ENCODE data around the gene RBM20. TPM values are rescaled to one million over a fixed set of nuclear protein-coding genes. Genes with fewer than 3 reads are reported as not detected.

Gene RBM20
- total and polyA plus RNA-seq, 2 of the 4 experiments (the other 2 are of a cell fraction) = under 0.01 to 0.15 TPM

- H2AK5ac ChIP-seq (ENCODE audit: low read depth, low read length) = no peak overlapping the region
- H3K18ac ChIP-seq (ENCODE audit: low read depth, low read length) = peak overlapping the region; percentile 19; the same call in 1 of the 2 replicates
- H3K9me3 ChIP-seq (ENCODE audit: control insufficient read depth, insufficient read depth, low read length) = no peaks in the 10 kb centered on the region
- peak overlapping the region; percentile 51 for H2BK5ac ChIP-seq (ENCODE audit: low read depth, low read length, poor library complexity, severe bottlenecking)
- ChIA-PET POLR2A (ENCODE audit: unreplicated experiment) (no interaction called here), CTCF (no interaction called here)
- no peaks in the 10 kb centered on the region; the same call in 1 of the 2 replicates for H4K20me1 ChIP-seq (ENCODE audit: insufficient read depth, low read length)
- no peak for DNase-seq
- H3K23ac ChIP-seq (ENCODE audit: low read depth, low read length) = no peak overlapping the region
- WGBS, 2 experiments (ENCODE audit: extremely low coverage in 2 of 2, insufficient read length in 1 of 2) = no CpG with 5 or more reads among the region's 16 CpGs
- BruUV-seq (replicated peaks) = TSS peak; percentile 24
- H3K27ac ChIP-seq (ENCODE audit: insufficient read depth, low read length) = peak overlapping the region; percentile 55
- H2AK9ac ChIP-seq (replicated peaks; ENCODE audit: low read depth, low read length, poor library complexity) = no peak overlapping the region
- H4K5ac ChIP-seq (ENCODE audit: low read depth, low read length) = no peak overlapping the region; the same call in 1 of the 2 replicates
- peak overlapping the region; percentile 95 for H2AFZ ChIP-seq (replicated peaks; ENCODE audit: low read length, poor library complexity)
- no peak overlapping the region for H3K14ac ChIP-seq (replicated peaks; ENCODE audit: low read depth, low read length)
- in situ Hi-C loops (cut with MboI; ENCODE audit: low sequenced_read_pairs) (no loop called here), intact Hi-C loops (cut with micrococcal nuclease) (loop anchor here (1.0 to 5.0 kb wide), 4 partner anchors 70 to 261 kb away; no protein-coding TSS in a partner anchor), dilution Hi-C loops (cut with HindIII; ENCODE audit: low sequenced_read_pairs, unreplicated experiment) (no loop called here)
- no peak overlapping the region for H2BK20ac ChIP-seq (ENCODE audit: low read depth, low read length)
- H4K8ac ChIP-seq (ENCODE audit: low read depth in 2 of 2, low read length in 2 of 2) = peak overlapping the region in 1 of 2 experiments; percentile 10; a peak in 2 of 4 replicates
- H3K9me1 ChIP-seq (ENCODE audit: insufficient read depth, low read length) = peaks cover 9% of the 10 kb centered on the region
- peak overlapping the region; percentile 28; the same call in 1 of the 2 replicates for H3K4ac ChIP-seq (ENCODE audit: low read depth, low read length)
- peak overlapping the region; percentile 91 for H3K4me2 ChIP-seq (ENCODE audit: low read depth, low read length)
- H3K4me1 ChIP-seq (ENCODE audit: control insufficient read depth, insufficient read depth, low read length) = peaks cover 4% of the 10 kb centered on the region; the same call in 1 of the 2 replicates
- H3K79me1 ChIP-seq (ENCODE audit: low read depth in 1 of 2, low read length in 2 of 2) = peaks cover 0 to 14% of the 10 kb centered on the region in 2 experiments; a peak in 2 of 4 replicates
- no peak overlapping the region; the same call in 2 of the 3 replicates for H2BK15ac ChIP-seq (ENCODE audit: low read depth, low read length)
- no peak for ATAC-seq (ENCODE audit: low read depth)
- no peak overlapping the region for H2BK120ac ChIP-seq (ENCODE audit: low read depth, low read length)
- peak overlapping the region; percentile 54 for H3K4me3 ChIP-seq (ENCODE audit: insufficient read depth, low read depth, low read length)
- H3K27me3 ChIP-seq (ENCODE audit: control insufficient read depth, insufficient read depth, low read length) = no peaks in the 10 kb centered on the region
- peaks cover 2% of the 10 kb centered on the region for H3K36me3 ChIP-seq (ENCODE audit: control insufficient read depth, insufficient read depth, low read length)
- 0 out of 2 replicates have a peak overlapping the region, but pooled peaks have one; percentile 6 for H4K91ac ChIP-seq (ENCODE audit: insufficient read depth, low read depth, low read length)
- peak overlapping the region; percentile 41; the same call in 1 of the 2 replicates for H3K56ac ChIP-seq (ENCODE audit: extremely low read depth, insufficient read depth, low read length)
- H3K9ac ChIP-seq (ENCODE audit: low read depth, low read length) = peak overlapping the region; percentile 90
- no peak for TF ChIP-seq SMC3 (IDR thresholded peaks at IDR 0.05; ENCODE audit: low read depth, low read length)
- TF ChIP-seq MXI1 (IDR thresholded peaks at IDR 0.05; ENCODE audit: borderline replicate concordance, low read depth, low read length) = no peak
- TF ChIP-seq RFX5 (IDR thresholded peaks at IDR 0.05; ENCODE audit: low read depth, low read length) = no peak
- TF ChIP-seq NFE2L2 (IDR thresholded peaks at IDR 0.05; ENCODE audit: low read depth, low read length) = no peak
- no peak for TF ChIP-seq FOS (IDR thresholded peaks at IDR 0.05; ENCODE audit: low read depth, low read length)
- no peak for TF ChIP-seq ELK1 (IDR thresholded peaks at IDR 0.05; ENCODE audit: borderline replicate concordance, low read depth, low read length)
- TF ChIP-seq MAFK (IDR thresholded peaks at IDR 0.05; ENCODE audit: low read depth, low read length) = no peak
- TF ChIP-seq USF2 (IDR thresholded peaks at IDR 0.05; ENCODE audit: low read depth, low read length) = no peak
- TF ChIP-seq RCOR1 (IDR thresholded peaks at IDR 0.05; ENCODE audit: insufficient replicate concordance, low read length) = no peak
- TF ChIP-seq RAD21 (IDR thresholded peaks at IDR 0.05; ENCODE audit: low read length) = no peak
- no peak for TF ChIP-seq POLR2A (IDR thresholded peaks at IDR 0.05; ENCODE audit: low read depth, low read length)
- TF ChIP-seq MAZ (IDR thresholded peaks at IDR 0.05; ENCODE audit: borderline replicate concordance, low read depth, low read length) = no peak
- TF ChIP-seq CTCF (conservative IDR thresholded peaks at IDR 0.05; ENCODE audit: low read depth, low read length) = no peak
These were observed 229.1 kb downstream of the RBM20 start for GRCh38 chr10:110872984-110873923.
